K562 (cell line): Measurements from ENCODE around the gene DHRS3. TPM values are rescaled to one million over a fixed set of nuclear protein-coding genes. Genes with fewer than 3 reads are reported as not detected.

Experiments
- ASH1L ChIP-seq: fragments of 450-650 bp; IDR thresholded peaks from 2 replicates; pipeline ENCODE4 v1.6.1; 2018; ENCODE audit warnings: borderline replicate concordance, mild to moderate bottlenecking, low read depth; ENCODE audit not compliant: partially characterized antibody
- BCLAF1 ChIP-seq, 2 experiments: fragments of 450-650 bp in 1 of 2; IDR thresholded peaks; 2 replicates each; pipeline ENCODE4 v1.6.1; 2011 to 2017; ENCODE audit warnings: low read depth in 2 of 2, antibody characterized with exemption in 1 of 2, borderline replicate concordance in 1 of 2, low read length in 1 of 2, mild to moderate bottlenecking in 1 of 2, mixed read lengths in 1 of 2; ENCODE audit not compliant: control insufficient read depth in 1 of 2
- BRD9 ChIP-seq: fragments of 450-650 bp; IDR thresholded peaks from 2 replicates; pipeline ENCODE4 v1.6.1; 2018; ENCODE audit warnings: low read depth; ENCODE audit not compliant: partially characterized antibody
- CAMTA2 ChIP-seq: fragments of 250-450 bp; sonication (Bioruptor Pico); conservative IDR thresholded peaks from 2 replicates; pipeline ENCODE4 v1.5.1; 2022
- CBX1 ChIP-seq: sonication (generic); IDR thresholded peaks from 2 replicates; pipeline ENCODE4 v1.6.1; 2016; ENCODE audit warnings: antibody characterized with exemption, low read depth, mild to moderate bottlenecking
- DNMT1 ChIP-seq: fragments of 450-650 bp; IDR thresholded peaks from 2 replicates; pipeline ENCODE4 v1.6.1; 2016; ENCODE audit warnings: antibody characterized with exemption, mild to moderate bottlenecking
- DPF2 ChIP-seq: fragments of 450-650 bp; IDR thresholded peaks from 2 replicates; pipeline ENCODE4 v1.6.1; 2016
- ELF2 ChIP-seq: fragments of 250-450 bp; sonication (Bioruptor Pico); IDR thresholded peaks from 2 replicates; pipeline ENCODE4 v1.5.0; 2021; ENCODE audit warnings: mild to moderate bottlenecking
- GATAD2A ChIP-seq: fragments of 450-650 bp; IDR thresholded peaks from 2 replicates; pipeline ENCODE4 v1.6.1; 2017
- HNRNPLL ChIP-seq: fragments of 200-400 bp; formaldehyde crosslinking; IDR thresholded peaks from 2 replicates; pipeline ENCODE4 v1.6.1; 2017; ENCODE audit warnings: low read length, low read depth, mild to moderate bottlenecking; ENCODE audit not compliant: poor library complexity, severe bottlenecking
- MECOM ChIP-seq: fragments of 250-450 bp; sonication (Bioruptor Pico); IDR thresholded peaks from 2 replicates; pipeline ENCODE4 v1.8.0; 2022; ENCODE audit warnings: inconsistent platforms
- OTX1 ChIP-seq: fragments of 450-650 bp; formaldehyde crosslinking; IDR thresholded peaks from 2 replicates; pipeline ENCODE4 v1.4.0; 2022; ENCODE audit warnings: mild to moderate bottlenecking
- PML ChIP-seq: IDR thresholded peaks from 2 replicates; pipeline ENCODE4 v1.6.1; 2012; ENCODE audit warnings: low read length, inconsistent platforms
- SMAD1 ChIP-seq: fragments of 150-350 bp; IDR thresholded peaks from 2 replicates; pipeline ENCODE4 v1.6.1; 2014; ENCODE audit warnings: low read length, low read depth; ENCODE audit not compliant: partially characterized antibody
- TCF7L2 ChIP-seq: fragments of 150-350 bp; IDR thresholded peaks from 2 replicates; pipeline ENCODE4 v1.6.1; 2016; ENCODE audit warnings: low read depth, mild to moderate bottlenecking, low read length, moderate library complexity
- THRA ChIP-seq: fragments of 450-650 bp; IDR thresholded peaks from 2 replicates; pipeline ENCODE4 v1.6.1; 2017; ENCODE audit warnings: mild to moderate bottlenecking, moderate library complexity
- WHSC1 ChIP-seq: IDR thresholded peaks from one replicate; pipeline ENCODE4 v1.6.1; 2012; ENCODE audit warnings: low read length, control low read depth, inconsistent platforms
- XRCC3 ChIP-seq: fragments of 450-650 bp; IDR thresholded peaks from 2 replicates; pipeline ENCODE4 v1.6.1; 2017; ENCODE audit warnings: mild to moderate bottlenecking, moderate library complexity
- ZBTB17 ChIP-seq: fragments of 450-650 bp; formaldehyde crosslinking; IDR thresholded peaks from 2 replicates; pipeline ENCODE4 v1.4.0; 2020; ENCODE audit warnings: mild to moderate bottlenecking
- ZNF197 ChIP-seq: fragments of 200-800 bp; sonication (Bioruptor generic); IDR thresholded peaks from 2 replicates; pipeline ENCODE4 v1.6.1; 2016; ENCODE audit warnings: low read depth, missing genetic modification characterization, missing compliant biosample characterization
- ZNF445 ChIP-seq: fragments of 250-450 bp; sonication (Bioruptor Pico); IDR thresholded peaks from 2 replicates; pipeline ENCODE4 v1.4.0; 2020; ENCODE audit warnings: low read depth, mild to moderate bottlenecking, moderate library complexity
- ZNF695 ChIP-seq: fragments of 450-650 bp; formaldehyde crosslinking; IDR thresholded peaks from 2 replicates; pipeline ENCODE4 v1.4.0; 2020; ENCODE audit warnings: mild to moderate bottlenecking, moderate library complexity
- polyA plus RNA-seq, 8 experiments: library from polyadenylated mRNA; depleted of rRNA in 4 of 8; stranded (reverse) in 5 of 8; unstranded in 3 of 8; fragments of >200 nt; fragmentation: Nextera tagmentation in 2 of 8; fragmentation: Illumina TruSeq in 1 of 8; extraction: Ambion mirVana in 2 of 8; extraction: Trizol in 1 of 8; gene quantifications; 2 replicates each; pipeline versions ENCODE4 v1.2.1 to v1.2.3, GENCODE V29; 2011 to 2014; ENCODE audit warnings: inconsistent platforms in 1 of 8, missing spikeins in 1 of 8
- total RNA-seq, 7 experiments: library from RNA; depleted of rRNA in 6 of 7; stranded (reverse); fragments of >200 nt in 6 of 7; fragmentation: Illumina TruSeq in 2 of 7; extraction: Trizol in 2 of 7; gene quantifications; 2 replicates each; pipeline versions ENCODE4 v1.2.1 to v1.2.3, GENCODE V29; 2011 to 2021; ENCODE audit warnings: low replicate concordance in 1 of 7
- TF ChIP-seq, protein P1 (sequence below): sonication (generic); formaldehyde crosslinking; IDR thresholded peaks from 2 replicates; pipeline ENCODE4 v1.9.0; 2022; ENCODE audit warnings: mild to moderate bottlenecking, missing genetic modification reagents
- TF ChIP-seq, protein P2 (sequence below): sonication (generic); formaldehyde crosslinking; IDR thresholded peaks from 2 replicates; pipeline ENCODE4 v1.8.1; 2023; ENCODE audit warnings: mild to moderate bottlenecking, missing genetic modification reagents

The DHRS3 gene
- total and polyA plus RNA-seq, 9 of the 15 experiments (the other 6 are each of a cell fraction or from before 2014, with no cell fraction given) = 21.0 to 116 (median 58.7) TPM

DNA sequence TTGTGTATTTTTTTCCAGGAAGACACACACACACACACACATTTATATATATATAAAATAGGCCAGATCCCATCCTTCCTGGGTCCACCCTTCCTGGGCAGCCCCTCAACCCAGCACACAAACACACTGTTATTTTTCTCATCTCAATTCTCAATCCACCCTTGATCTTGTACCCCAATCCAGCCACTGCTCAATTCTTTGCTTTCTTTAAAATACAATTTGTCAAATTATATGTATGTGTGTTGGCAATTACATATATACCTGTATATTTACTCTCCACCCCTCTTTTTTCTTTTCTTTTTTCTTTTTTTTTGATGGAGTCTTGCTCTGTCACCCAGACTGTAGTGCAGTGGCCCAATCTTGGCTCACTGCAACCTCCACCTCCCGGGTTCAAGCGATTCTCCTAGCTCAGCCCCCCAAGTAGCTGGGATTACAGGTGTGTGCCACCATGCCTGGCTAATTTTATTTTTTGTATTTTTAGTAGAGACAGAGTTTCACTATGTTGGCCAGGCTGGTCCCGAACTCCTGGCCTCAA, 88.3 kb downstream of the DHRS3 start (continued):
- TF ChIP-seq BCLAF1 (IDR thresholded peaks at IDR 0.05; ENCODE audit: borderline replicate concordance in 1 of 2, control insufficient read depth in 1 of 2, low read depth in 2 of 2, low read length in 1 of 2) (no peak), DNMT1 (0 out of 2 replicates have a peak, but pooled peaks have one; percentile 70), ASH1L (no peak), THRA (no peak), ELF2 (CRISPR knock-in tag) (peak; percentile 15), ZNF695 (CRISPR knock-in tag) (no peak), CAMTA2 (no peak), PML (no peak), HNRNPLL (no peak), DPF2 (peak; percentile 70; the same call in 1 of the 2 replicates), WHSC1 (no peak), BRD9 (peak; percentile 85), SMAD1 (no peak), MECOM (CRISPR knock-in tag) (no peak), ZNF445 (peak; percentile 69; the same call in 1 of the 2 replicates), ZBTB17 (CRISPR knock-in tag) (no peak), TCF7L2 (no peak), OTX1 (CRISPR knock-in tag) (no peak), ZNF197 (CRISPR knock-in tag) (no peak), GATAD2A (no peak), XRCC3 (no peak), CBX1 (no peak; the same call in 1 of the 2 replicates)
- TF ChIP-seq, protein P1, sequence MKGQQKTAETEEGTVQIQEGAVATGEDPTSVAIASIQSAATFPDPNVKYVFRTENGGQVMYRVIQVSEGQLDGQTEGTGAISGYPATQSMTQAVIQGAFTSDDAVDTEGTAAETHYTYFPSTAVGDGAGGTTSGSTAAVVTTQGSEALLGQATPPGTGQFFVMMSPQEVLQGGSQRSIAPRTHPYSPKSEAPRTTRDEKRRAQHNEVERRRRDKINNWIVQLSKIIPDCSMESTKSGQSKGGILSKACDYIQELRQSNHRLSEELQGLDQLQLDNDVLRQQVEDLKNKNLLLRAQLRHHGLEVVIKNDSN (CRISPR knock-in tag) = no peak
- TF ChIP-seq, protein P2, sequence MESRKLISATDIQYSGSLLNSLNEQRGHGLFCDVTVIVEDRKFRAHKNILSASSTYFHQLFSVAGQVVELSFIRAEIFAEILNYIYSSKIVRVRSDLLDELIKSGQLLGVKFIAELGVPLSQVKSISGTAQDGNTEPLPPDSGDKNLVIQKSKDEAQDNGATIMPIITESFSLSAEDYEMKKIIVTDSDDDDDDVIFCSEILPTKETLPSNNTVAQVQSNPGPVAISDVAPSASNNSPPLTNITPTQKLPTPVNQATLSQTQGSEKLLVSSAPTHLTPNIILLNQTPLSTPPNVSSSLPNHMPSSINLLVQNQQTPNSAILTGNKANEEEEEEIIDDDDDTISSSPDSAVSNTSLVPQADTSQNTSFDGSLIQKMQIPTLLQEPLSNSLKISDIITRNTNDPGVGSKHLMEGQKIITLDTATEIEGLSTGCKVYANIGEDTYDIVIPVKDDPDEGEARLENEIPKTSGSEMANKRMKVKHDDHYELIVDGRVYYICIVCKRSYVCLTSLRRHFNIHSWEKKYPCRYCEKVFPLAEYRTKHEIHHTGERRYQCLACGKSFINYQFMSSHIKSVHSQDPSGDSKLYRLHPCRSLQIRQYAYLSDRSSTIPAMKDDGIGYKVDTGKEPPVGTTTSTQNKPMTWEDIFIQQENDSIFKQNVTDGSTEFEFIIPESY (CRISPR knock-in tag) = no peak
